ENCODE data around the gene CPZ.

- no peak for TF ChIP-seq FOXP2 (optimal IDR thresholded peaks at IDR 0.05; ENCODE audit: borderline replicate concordance, extremely low read depth, extremely low read length, insufficient read depth)
- TF ChIP-seq POLR2AphosphoS5 (IDR thresholded peaks at IDR 0.05; ENCODE audit: low read depth, low read length): no peak
- no peak for TF ChIP-seq REST (IDR thresholded peaks at IDR 0.05; ENCODE audit: insufficient read depth in 1 of 2, low read depth in 2 of 2, low read length in 2 of 2)
Measured at GRCh38 chr4:8651661-8652180, 59.2 kb downstream of the CPZ start.

All from PFSK-1 (cell line).